Stimulated activated CD8-positive, alpha-beta memory T cell treated with anti-CD3 and anti-CD28 coated beads, Interleukin-2, amount 100 ng/mL, for 48 hours (primary cell): ENCODE measurements around the gene KATNAL1.
"Not testable (repeated sequence)": the region's sequence is repeated elsewhere in the genome, so short reads cannot be mapped to it uniquely, and the experiment has no call there.

Source experiments
- DNase-seq, 2 donors: peaks; one replicate each; pipeline ENCODE4 v3.0.0-alpha.2; 2020; ENCODE audit warnings: low read depth in 2 of 2

The KATNAL1 gene

DNA sequence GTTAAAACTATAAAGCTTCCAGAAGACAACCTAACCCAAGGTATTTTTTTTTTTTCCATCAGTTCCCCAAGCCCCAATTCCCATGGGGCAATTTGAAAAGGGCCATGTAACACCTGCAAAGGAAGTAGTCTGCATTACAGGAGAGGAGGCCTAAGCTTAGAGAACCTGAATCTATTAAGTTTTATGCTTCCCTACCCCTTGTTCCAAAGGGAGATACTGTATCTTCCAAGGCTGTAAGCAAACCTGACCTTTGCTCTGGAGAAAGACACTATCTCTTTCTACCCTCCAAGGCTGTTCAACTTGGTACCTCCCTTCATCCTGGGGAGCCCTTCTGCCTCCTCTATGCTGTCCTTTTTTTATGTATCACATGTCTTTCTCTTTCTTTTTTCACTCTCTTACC is 15.0 kb downstream of the KATNAL1 start:
- no peak for DNase-seq

DNA sequence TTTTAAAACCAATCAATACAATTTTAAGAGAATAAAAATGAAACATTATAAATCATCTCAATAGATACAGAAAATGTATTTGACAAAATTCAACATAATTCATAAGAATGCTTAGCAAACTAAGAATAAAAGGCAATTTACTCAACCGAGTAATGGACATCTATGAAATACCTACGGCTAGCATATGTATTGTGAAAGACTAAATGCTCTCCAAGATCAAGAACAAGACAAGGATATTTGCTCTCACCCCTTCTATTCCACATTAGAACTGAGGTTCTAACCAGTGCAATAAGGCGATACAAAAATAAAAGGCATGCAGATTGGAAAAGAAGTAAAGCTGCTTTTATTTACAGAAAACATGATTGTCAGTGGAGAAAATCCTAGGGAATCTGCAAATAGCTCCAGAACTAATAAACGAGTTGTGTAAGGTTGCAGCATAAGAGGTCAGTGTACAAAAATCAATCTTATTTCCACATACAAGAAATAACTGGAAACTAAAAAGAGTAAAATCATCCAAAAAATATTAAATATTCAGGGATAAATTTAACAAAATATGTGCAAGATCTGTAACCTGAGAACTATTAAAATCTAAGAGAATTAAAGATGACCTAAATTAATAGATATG is 16.4 kb downstream of the KATNAL1 start:
- DNase-seq, result no peak

GRCh38 chr13:30289533-30289932 is 17.8 kb downstream of the KATNAL1 start:
- DNase-seq, result no peak

DNA sequence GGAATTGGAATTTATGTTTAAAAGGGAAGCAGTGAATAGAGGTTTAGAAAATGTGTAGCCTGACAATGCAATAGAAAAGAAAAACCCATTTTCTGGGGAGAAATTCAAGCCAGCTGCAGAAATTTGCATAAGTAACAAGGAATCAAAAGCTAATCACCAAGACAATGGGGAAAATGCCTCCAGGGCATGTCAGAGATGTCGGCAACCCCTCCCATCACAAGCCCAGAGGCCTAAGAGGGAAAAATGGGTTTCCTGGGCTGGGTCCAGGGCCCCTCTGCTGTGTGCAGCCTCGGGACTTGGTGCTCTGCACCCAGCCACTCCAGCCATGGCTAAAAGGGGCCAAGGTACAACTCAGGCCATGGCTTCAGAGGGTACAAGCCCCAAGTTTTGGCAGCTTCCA is 21.3 kb downstream of the KATNAL1 start:
- DNase-seq, result not testable (repeated sequence)

- DNase-seq, result no peak
These were observed 31.2 kb downstream of the KATNAL1 start for GRCh38 chr13:30276178-30276577.

DNA sequence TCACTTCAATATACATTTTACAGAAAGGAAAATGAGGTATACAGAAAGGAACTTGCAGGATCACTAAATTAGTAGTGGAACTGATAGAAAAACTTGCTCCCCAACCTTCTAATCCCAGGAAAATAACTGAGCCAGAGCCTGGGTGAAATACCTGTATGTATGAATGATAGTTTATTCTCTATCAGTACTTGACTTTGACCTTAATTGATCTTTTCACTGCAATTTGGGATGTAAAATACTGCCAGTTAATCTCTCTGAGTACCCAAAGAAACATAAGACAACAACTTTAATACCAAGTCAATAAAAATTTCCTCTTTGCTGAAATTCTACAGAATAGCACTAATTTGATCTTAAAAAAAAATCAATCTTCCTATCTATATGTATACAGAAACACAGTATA is 33.3 kb downstream of the KATNAL1 start:
- no peak for DNase-seq

DNA sequence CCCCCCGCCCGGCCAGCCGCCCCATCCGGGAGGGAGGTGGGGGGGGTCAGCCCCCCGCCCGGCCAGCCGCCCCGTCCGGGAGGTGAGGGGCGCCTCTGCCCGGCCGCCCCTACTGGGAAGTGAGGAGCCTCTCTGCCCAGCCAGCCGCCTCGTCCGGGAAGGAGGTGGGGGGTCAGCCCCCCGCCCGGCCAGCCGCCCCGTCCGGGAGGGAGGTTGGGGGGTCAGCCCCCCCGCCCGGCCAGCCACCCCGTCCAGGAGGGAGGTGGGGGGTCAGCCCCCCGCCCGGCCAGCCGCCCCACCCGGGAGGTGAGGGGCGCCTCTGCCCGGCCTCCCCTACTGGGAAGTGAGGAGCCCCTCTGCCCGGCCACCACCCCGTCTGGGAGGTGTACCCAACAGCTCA is 37.3 kb downstream of the KATNAL1 start:
- not testable (repeated sequence) for DNase-seq

DNA sequence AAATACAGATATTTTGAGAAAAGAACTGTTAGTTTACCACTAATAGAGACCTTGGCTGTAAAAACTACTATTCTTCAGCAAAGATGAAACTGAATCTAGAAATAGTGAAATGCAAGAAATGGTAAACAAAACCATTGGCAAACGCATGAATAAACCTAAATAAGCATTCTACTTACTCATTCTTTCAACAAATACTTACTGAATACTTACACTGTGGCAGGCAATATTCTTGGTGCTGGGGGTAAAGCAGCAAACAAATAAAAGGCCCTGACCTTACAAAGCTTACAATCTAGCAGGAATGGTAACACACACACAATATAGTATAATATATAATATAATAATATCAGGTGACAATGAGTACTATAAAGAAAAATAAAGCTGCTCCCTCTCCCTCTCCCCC is 38.7 kb downstream of the KATNAL1 start:
- no peak for DNase-seq

- no peak for DNase-seq
These were observed 40.6 kb downstream of the KATNAL1 start for GRCh38 chr13:30266756-30267155.

DNA sequence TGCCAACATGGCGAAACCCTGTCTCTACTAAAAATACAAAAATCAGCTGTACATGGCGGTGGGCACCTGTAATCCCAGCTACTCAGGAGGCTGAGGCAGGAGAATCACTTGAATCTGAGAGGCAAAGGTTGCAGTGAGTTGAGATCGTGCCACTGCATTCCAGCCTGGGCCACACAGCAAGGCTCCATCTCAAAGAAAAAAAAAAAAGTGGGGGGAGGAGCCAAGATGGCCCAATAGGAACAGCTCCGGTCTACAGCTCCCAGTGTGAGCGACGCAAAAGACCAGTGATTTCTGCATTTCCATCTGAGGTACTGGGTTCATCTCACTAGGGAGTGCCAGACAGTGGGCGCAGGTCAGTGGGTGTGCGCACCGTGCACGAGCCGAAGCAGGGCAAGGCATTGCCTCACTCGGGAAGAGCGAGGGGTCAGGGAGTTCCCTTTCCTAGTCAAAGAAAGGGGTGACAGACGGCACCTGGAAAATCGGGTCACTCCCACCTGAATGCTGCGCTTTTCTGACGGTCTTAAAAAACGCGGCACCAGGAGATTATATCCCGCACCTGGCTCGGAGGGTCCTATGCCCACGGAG is 48.1 kb downstream of the KATNAL1 start:
- not testable (repeated sequence) for DNase-seq

DNA sequence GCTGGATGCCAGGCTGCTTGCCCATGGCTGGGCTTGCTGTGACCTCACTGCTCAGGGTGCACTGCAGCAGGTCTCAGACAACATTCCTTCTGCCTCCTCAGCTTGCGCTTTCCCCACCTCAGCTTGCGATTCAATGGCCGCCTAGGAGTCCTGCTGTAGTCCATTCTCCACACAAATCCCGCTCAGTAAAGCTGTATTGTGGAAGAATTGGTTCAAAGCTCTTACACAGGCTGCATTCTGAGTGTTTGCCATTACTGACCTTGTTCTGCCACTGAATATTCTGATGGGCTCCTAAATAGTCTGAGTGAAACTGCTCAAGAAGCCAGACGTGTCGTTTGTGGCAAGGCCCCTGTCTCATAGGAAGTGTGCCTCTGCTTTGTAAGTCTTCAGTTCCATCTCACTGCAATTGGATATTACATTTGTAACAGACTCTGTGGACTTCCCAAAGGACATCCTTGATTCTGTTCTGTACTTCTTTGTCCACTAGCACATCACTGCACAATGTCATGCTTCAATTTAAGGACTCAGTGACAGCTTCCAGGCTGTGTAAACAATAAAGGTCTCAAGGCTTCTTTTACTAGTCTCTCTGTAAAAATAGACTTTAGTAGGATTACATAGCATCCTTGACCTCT is 49.8 kb downstream of the KATNAL1 start:
- DNase-seq, result no peak

DNA sequence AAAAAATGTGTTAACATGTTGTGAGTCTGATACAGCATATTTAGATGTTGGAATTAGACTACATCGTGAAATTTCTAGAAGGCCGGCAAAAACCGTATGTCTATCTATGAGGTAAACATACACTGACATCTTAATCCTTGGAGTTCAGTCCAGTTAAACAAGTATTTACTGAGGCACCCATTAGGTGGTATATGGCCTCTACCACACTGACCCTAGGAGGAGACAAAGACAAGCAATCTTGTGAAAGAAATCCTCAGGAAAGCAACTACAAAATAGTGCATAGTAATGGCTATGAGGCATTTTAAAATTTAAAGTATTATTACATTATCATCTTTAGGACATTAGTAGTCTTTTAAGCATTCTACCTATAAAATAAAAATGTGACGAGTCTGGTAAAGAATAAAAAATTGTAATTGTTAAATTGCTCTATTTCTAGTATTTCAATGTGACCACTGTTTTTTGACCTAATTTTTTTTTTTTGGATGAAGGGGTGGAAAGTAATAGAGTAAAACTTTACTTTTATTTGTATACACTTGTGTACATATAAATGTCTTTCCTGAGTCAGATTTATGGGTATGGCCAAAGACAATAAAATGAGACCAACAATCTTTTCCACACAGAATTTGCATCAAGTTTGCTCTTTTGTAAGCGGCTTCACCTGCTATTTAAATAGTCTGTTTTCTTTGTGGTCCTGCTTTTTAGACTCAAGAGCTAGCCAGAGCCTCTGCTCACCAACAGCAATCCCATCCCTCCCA is 50.5 kb downstream of the KATNAL1 start:
- no peak for DNase-seq

GRCh38 chr13:30255696-30256095 is 51.7 kb downstream of the KATNAL1 start:
- DNase-seq, result no peak

- no peak for DNase-seq
These were observed 53.5 kb downstream of the KATNAL1 start for GRCh38 chr13:30253830-30254229.

- no peak for DNase-seq
These were observed 59.9 kb downstream of the KATNAL1 start for GRCh38 chr13:30247406-30247805.

GRCh38 chr13:30241532-30241931 is 65.8 kb downstream of the KATNAL1 start:
- no peak for DNase-seq

DNA sequence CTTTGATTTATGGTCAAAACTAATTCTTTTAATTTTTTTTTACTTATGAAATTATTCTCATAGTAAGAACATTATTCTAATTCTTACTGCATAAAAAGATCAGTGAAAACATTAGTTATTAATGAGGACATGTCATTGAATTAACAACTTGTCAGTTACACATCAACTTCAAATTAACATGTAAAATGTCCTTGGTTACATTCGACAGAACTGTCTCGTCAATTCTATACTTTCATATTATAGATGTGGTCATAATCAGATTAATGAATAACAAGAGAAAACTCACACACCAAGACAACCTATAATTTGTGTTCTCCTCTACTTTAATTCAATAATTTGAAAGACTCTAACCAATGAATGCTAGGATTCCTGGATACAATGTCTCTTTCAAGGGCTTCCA is 66.7 kb downstream of the KATNAL1 start:
- DNase-seq, result no peak

DNA sequence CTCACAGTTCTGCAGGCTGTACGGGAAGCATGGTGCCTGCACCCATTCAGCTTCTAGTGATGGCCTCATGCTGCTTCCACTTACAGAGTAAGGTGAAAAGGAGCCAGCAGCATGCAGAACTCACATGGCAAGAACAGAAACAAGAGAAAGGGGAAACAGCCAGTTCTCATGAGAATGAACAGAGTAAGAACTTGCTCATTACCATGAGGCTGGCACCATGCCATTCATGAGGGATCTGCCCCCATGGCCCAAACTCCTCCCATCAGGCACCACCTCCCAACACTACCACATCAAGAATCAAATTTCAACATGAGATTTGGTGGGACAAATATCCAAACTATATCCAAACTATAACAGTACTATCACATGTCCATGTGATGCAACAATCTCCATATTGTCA is 72.1 kb downstream of the KATNAL1 start:
- no peak for DNase-seq

DNA sequence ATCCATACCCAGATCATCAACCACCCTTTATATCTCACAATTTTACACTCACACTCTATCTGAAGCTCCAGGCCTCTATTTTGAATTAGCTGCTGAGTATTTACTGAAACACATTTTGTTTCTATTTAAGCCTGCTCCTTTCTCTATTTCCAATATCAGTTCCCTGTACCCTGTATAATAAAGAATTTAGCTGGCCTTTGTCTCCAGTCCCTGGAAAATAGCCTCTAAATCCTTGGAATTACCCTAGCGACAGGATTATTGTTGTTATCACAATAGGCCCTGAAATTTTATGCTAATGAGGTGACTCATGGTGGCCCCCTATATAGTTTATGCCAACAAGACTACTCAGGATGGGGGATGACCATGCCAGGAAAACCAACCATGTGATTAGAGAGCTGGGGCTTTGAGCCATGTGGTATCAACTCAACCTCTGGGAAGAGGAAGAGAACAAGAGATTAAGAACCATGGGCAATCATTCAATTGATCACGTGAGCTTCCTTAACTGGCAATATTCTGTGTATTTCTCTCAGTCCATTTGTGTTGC is 72.7 kb downstream of the KATNAL1 start:
- no peak for DNase-seq

GRCh38 chr13:30224732-30225131 is 82.6 kb downstream of the KATNAL1 start:
- DNase-seq, result no peak

GRCh38 chr13:30222254-30222653 is 85.1 kb downstream of the KATNAL1 start:
- no peak for DNase-seq

GRCh38 chr13:30216111-30216510 is 91.2 kb downstream of the KATNAL1 start:
- DNase-seq, result no peak
